ENCODE data around the gene JAZF1. TPM values are rescaled to one million over a fixed set of nuclear protein-coding genes. Genes with fewer than 3 reads are reported as not detected.

Gene JAZF1
- total and polyA plus RNA-seq, 2 of the 8 experiments (the other 6 are each of a cell fraction or from before 2014, with no cell fraction given): 2.6 to 21.8 TPM

DNA sequence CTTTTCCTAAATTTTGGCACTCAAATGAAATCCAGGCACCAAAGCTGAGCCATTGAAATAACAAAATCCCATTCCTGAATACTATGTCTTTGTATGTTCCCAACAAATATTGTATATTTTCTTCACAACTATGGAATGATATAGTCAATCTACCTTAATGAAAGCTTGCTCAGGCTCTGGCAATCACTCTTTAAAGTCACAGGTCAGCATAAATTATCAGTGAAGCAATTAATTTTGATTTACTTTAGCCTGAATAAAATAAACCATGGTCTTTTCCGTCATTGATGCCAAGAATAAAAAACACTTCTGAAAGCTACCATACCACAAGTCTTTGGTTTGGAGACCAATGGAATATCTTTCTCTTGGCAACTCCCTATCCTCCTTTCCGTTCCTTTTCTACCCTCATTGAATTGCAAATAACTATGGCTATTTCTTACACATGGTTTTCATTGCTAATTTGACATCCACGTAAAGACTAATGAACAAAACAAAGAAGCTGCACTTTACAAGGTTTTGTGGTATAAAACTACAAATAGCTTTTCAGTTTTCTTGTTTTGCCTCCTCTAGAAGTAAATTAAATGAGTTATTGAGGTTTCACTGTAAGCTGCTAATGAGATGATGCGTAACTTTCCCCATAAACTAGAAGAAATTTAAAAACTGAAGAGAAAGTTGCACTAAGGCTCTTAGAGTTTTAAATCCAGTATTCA is 274.1 kb downstream of the JAZF1 start (continued):
- TF ChIP-seq, protein P1, sequence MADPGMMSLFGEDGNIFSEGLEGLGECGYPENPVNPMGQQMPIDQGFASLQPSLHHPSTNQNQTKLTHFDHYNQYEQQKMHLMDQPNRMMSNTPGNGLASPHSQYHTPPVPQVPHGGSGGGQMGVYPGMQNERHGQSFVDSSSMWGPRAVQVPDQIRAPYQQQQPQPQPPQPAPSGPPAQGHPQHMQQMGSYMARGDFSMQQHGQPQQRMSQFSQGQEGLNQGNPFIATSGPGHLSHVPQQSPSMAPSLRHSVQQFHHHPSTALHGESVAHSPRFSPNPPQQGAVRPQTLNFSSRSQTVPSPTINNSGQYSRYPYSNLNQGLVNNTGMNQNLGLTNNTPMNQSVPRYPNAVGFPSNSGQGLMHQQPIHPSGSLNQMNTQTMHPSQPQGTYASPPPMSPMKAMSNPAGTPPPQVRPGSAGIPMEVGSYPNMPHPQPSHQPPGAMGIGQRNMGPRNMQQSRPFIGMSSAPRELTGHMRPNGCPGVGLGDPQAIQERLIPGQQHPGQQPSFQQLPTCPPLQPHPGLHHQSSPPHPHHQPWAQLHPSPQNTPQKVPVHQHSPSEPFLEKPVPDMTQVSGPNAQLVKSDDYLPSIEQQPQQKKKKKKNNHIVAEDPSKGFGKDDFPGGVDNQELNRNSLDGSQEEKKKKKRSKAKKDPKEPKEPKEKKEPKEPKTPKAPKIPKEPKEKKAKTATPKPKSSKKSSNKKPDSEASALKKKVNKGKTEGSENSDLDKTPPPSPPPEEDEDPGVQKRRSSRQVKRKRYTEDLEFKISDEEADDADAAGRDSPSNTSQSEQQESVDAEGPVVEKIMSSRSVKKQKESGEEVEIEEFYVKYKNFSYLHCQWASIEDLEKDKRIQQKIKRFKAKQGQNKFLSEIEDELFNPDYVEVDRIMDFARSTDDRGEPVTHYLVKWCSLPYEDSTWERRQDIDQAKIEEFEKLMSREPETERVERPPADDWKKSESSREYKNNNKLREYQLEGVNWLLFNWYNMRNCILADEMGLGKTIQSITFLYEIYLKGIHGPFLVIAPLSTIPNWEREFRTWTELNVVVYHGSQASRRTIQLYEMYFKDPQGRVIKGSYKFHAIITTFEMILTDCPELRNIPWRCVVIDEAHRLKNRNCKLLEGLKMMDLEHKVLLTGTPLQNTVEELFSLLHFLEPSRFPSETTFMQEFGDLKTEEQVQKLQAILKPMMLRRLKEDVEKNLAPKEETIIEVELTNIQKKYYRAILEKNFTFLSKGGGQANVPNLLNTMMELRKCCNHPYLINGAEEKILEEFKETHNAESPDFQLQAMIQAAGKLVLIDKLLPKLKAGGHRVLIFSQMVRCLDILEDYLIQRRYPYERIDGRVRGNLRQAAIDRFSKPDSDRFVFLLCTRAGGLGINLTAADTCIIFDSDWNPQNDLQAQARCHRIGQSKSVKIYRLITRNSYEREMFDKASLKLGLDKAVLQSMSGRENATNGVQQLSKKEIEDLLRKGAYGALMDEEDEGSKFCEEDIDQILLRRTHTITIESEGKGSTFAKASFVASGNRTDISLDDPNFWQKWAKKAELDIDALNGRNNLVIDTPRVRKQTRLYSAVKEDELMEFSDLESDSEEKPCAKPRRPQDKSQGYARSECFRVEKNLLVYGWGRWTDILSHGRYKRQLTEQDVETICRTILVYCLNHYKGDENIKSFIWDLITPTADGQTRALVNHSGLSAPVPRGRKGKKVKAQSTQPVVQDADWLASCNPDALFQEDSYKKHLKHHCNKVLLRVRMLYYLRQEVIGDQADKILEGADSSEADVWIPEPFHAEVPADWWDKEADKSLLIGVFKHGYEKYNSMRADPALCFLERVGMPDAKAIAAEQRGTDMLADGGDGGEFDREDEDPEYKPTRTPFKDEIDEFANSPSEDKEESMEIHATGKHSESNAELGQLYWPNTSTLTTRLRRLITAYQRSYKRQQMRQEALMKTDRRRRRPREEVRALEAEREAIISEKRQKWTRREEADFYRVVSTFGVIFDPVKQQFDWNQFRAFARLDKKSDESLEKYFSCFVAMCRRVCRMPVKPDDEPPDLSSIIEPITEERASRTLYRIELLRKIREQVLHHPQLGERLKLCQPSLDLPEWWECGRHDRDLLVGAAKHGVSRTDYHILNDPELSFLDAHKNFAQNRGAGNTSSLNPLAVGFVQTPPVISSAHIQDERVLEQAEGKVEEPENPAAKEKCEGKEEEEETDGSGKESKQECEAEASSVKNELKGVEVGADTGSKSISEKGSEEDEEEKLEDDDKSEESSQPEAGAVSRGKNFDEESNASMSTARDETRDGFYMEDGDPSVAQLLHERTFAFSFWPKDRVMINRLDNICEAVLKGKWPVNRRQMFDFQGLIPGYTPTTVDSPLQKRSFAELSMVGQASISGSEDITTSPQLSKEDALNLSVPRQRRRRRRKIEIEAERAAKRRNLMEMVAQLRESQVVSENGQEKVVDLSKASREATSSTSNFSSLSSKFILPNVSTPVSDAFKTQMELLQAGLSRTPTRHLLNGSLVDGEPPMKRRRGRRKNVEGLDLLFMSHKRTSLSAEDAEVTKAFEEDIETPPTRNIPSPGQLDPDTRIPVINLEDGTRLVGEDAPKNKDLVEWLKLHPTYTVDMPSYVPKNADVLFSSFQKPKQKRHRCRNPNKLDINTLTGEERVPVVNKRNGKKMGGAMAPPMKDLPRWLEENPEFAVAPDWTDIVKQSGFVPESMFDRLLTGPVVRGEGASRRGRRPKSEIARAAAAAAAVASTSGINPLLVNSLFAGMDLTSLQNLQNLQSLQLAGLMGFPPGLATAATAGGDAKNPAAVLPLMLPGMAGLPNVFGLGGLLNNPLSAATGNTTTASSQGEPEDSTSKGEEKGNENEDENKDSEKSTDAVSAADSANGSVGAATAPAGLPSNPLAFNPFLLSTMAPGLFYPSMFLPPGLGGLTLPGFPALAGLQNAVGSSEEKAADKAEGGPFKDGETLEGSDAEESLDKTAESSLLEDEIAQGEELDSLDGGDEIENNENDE (IDR thresholded peaks at IDR 0.05; ENCODE audit: insufficient replicate concordance, low read length): peak; percentile 25

Data from H1 (cell line).